H9 (cell line): Measurements from ENCODE around the gene RHOH. TPM values are rescaled to one million over a fixed set of nuclear protein-coding genes. Genes with fewer than 3 reads are reported as not detected.

Experiments used
- DNase-seq: peaks from one replicate; pipeline ENCODE4 v3.0.0-alpha.2; 2017
- H2AFZ ChIP-seq: one replicate; pipeline ENCODE4 v1.6.1; 2013; ENCODE audit warnings: mild to moderate bottlenecking, low read length, control low read depth, moderate library complexity
- H2AK5ac ChIP-seq: 2 replicates; pipeline ENCODE4 v1.6.1; 2013; ENCODE audit warnings: low read length, control low read depth, mixed read lengths; ENCODE audit not compliant: insufficient read length
- H2BK120ac ChIP-seq: one replicate; pipeline ENCODE4 v1.6.1; 2013; ENCODE audit warnings: low read depth, mild to moderate bottlenecking, low read length, control low read depth, inconsistent platforms; ENCODE audit not compliant: poor library complexity, severe bottlenecking
- H2BK12ac ChIP-seq: 2 replicates; pipeline ENCODE4 v1.6.1; 2013; ENCODE audit warnings: low read length, control low read depth, mixed read lengths, low read depth; ENCODE audit not compliant: insufficient read length
- H2BK15ac ChIP-seq: 2 replicates; pipeline ENCODE4 v1.6.1; 2013; ENCODE audit warnings: low read depth, low read length, control low read depth
- H2BK20ac ChIP-seq: one replicate; pipeline ENCODE4 v1.6.1; 2013; ENCODE audit warnings: low read depth, mild to moderate bottlenecking, low read length, control low read depth, inconsistent platforms; ENCODE audit not compliant: poor library complexity, severe bottlenecking
- H2BK5ac ChIP-seq: 2 replicates; pipeline ENCODE4 v1.6.1; 2013; ENCODE audit warnings: low read length, control low read depth, mixed read lengths; ENCODE audit not compliant: insufficient read length
- H3K14ac ChIP-seq: 2 replicates; pipeline ENCODE4 v1.6.1; 2013; ENCODE audit warnings: low read length, control low read depth; ENCODE audit not compliant: insufficient read depth
- H3K18ac ChIP-seq: 2 replicates; pipeline ENCODE4 v1.6.1; 2013; ENCODE audit warnings: low read depth, mild to moderate bottlenecking, mixed read lengths, low read length, control low read depth; ENCODE audit not compliant: insufficient read length
- H3K23ac ChIP-seq: 2 replicates; pipeline ENCODE4 v1.6.1; 2013; ENCODE audit warnings: low read length, control low read depth, mixed read lengths, low read depth; ENCODE audit not compliant: insufficient read length
- H3K23me2 ChIP-seq: 2 replicates; pipeline ENCODE4 v1.6.1; 2013; ENCODE audit warnings: low read depth, mild to moderate bottlenecking, mixed read lengths, low read length, control low read depth; ENCODE audit not compliant: insufficient read length, poor library complexity, severe bottlenecking
- H3K27ac ChIP-seq: 2 replicates; pipeline ENCODE4 v1.5.1; 2013; ENCODE audit warnings: low read length, control low read depth, mixed read lengths, low read depth; ENCODE audit not compliant: insufficient read length
- H3K27me3 ChIP-seq: 2 replicates; pipeline ENCODE4 v1.6.1; 2013; ENCODE audit warnings: low read length, control low read depth, inconsistent platforms; ENCODE audit not compliant: insufficient read depth
- H3K4ac ChIP-seq: 2 replicates; pipeline ENCODE4 v1.6.1; 2013; ENCODE audit warnings: low read depth, mild to moderate bottlenecking, control low read depth, inconsistent platforms, low read length, moderate library complexity
- H3K4me1 ChIP-seq: 2 replicates; pipeline ENCODE4 v1.6.1; 2013; ENCODE audit warnings: low read length, control low read depth, inconsistent platforms; ENCODE audit not compliant: insufficient read depth
- H3K4me2 ChIP-seq: 2 replicates; pipeline ENCODE4 v1.6.1; 2013; ENCODE audit warnings: low read length, control low read depth, mixed read lengths; ENCODE audit not compliant: insufficient read length, insufficient read depth
- H3K56ac ChIP-seq: 2 replicates; pipeline ENCODE4 v1.6.1; 2013; ENCODE audit warnings: low read depth, mild to moderate bottlenecking, mixed read lengths, low read length, control low read depth; ENCODE audit not compliant: insufficient read length
- H3K79me1 ChIP-seq: 2 replicates; pipeline ENCODE4 v1.6.1; 2013; ENCODE audit warnings: low read depth, mild to moderate bottlenecking, moderate library complexity, low read length, control low read depth, inconsistent platforms; ENCODE audit not compliant: insufficient read depth, poor library complexity, severe bottlenecking
- H3K79me2 ChIP-seq: 2 replicates; pipeline ENCODE4 v1.6.1; 2013; ENCODE audit warnings: low read length, control low read depth, inconsistent platforms; ENCODE audit not compliant: insufficient read depth
- H3K9ac ChIP-seq: 2 replicates; pipeline ENCODE4 v1.6.1; 2013; ENCODE audit warnings: low read length, control low read depth, mixed read lengths; ENCODE audit not compliant: insufficient read length; ENCODE audit errors: extremely low read depth
- H3K9me3 ChIP-seq: one replicate; pipeline ENCODE4 v1.6.1; 2013; ENCODE audit warnings: low read depth, low read length, inconsistent platforms; ENCODE audit not compliant: control insufficient read depth
- H3T11ph ChIP-seq: one replicate; pipeline ENCODE4 v1.6.1; 2013; ENCODE audit warnings: mild to moderate bottlenecking, low read length, control low read depth, inconsistent platforms
- H4K20me1 ChIP-seq: one replicate; pipeline ENCODE4 v1.6.1; 2013; ENCODE audit not compliant: control insufficient read depth, insufficient read length, insufficient read depth
- H4K5ac ChIP-seq: 2 replicates; pipeline ENCODE4 v1.6.1; 2013; ENCODE audit warnings: low read depth, mild to moderate bottlenecking, mixed read lengths, low read length, control low read depth; ENCODE audit not compliant: insufficient read length
- H4K8ac ChIP-seq: replicated peaks from 2 replicates; pipeline ENCODE4 v1.6.1; 2013; ENCODE audit warnings: low read length, control low read depth, mixed read lengths, low read depth; ENCODE audit not compliant: insufficient read length
- H4K91ac ChIP-seq: 2 replicates; pipeline ENCODE4 v1.6.1; 2013; ENCODE audit warnings: low read depth, mild to moderate bottlenecking, moderate library complexity, mixed read lengths, low read length, control low read depth; ENCODE audit not compliant: insufficient read length
- H3K27ac Mint-ChIP-seq, 3 experiments: 2 replicates in 2 of 3; 3 replicates in 1 of 3; pipeline ENCODE4 v1.8.0; 2020 to 2021; ENCODE audit warnings: mixed read lengths in 3 of 3, mild to moderate bottlenecking in 1 of 3, moderate library complexity in 1 of 3
- H3K27me3 Mint-ChIP-seq: 2 replicates; pipeline ENCODE4 v1.8.0; 2021; ENCODE audit warnings: low read depth, mild to moderate bottlenecking, moderate library complexity, mixed read lengths
- H3K36me3 Mint-ChIP-seq, 3 experiments: 2 replicates in 2 of 3; 3 replicates in 1 of 3; pipeline ENCODE4 v1.8.0; 2020 to 2021; ENCODE audit warnings: low read depth in 3 of 3, mixed read lengths in 3 of 3; ENCODE audit not compliant: insufficient read depth in 1 of 3
- H3K4me1 Mint-ChIP-seq, 2 experiments: 2 replicates each; pipeline ENCODE4 v1.8.0; 2020; ENCODE audit warnings: mixed read lengths in 2 of 2
- H3K4me3 Mint-ChIP-seq, 2 experiments: 2 replicates in 1 of 2; 3 replicates in 1 of 2; pipeline ENCODE4 v1.8.0; 2020 to 2021; ENCODE audit warnings: mild to moderate bottlenecking in 2 of 2, mixed read lengths in 2 of 2, moderate library complexity in 1 of 2
- H3K9me3 Mint-ChIP-seq, 2 experiments: 2 replicates in 1 of 2; 3 replicates in 1 of 2; pipeline ENCODE4 v1.8.0; 2020; ENCODE audit warnings: mild to moderate bottlenecking in 2 of 2, mixed read lengths in 2 of 2, moderate library complexity in 1 of 2
- CTCF ChIP-seq: fragments of 200-600 bp; sonication (generic); conservative IDR thresholded peaks from 3 replicates; pipeline ENCODE4 v1.8.0; 2021; ENCODE audit warnings: antibody characterized with exemption, mild to moderate bottlenecking
- WGBS: extraction: QIAGEN DNeasy Blood & Tissue Kit; methylation state at CpG from one replicate; pipeline ENCODE4 v1.1.7; 2013; ENCODE audit warnings: missing lambda C conversion rate, low lambda C conversion rate, mixed read lengths; ENCODE audit not compliant: insufficient read length; ENCODE audit errors: extremely low coverage; 5-methylcytosine and 5-hydroxymethylcytosine counted together
- total RNA-seq: library from RNA; stranded (reverse); gene quantifications from 2 replicates; pipeline ENCODE4 v1.2.1, GENCODE V29; 2021

Gene RHOH
- total RNA-seq, 1 experiment from 2014 or later = 7.1 TPM

DNA sequence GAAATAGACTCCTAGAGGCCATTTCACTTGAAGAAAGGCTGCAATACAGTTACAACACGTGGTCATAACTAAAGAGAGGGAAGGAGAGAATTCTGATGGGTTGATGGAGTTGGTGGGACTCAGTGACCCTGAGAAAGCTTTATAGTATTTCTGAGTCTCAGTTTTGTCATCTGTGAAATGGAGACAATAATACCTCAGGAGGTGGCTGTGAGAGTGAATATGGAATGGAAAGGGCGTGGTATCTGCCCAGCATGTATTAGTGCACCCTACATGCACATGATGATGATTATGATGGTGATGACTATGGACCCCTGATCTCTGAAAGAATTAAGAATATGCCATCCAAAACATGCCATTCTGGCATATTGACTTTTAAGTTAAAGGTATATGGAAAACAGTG, 66.0 kb downstream of the RHOH start:
- H2BK20ac ChIP-seq = no peak overlapping the region
- no peak overlapping the region for H3T11ph ChIP-seq
- H3K18ac ChIP-seq = no peak overlapping the region
- peaks cover 35 to 43% of the 10 kb centered on the region in 2 experiments for H3K4me1 Mint-ChIP-seq
- H3K4me2 ChIP-seq = no peak overlapping the region
- no peak for TF ChIP-seq CTCF
- no peak overlapping the region for H4K91ac ChIP-seq
- H3K27ac ChIP-seq = no peak overlapping the region
- no peak overlapping the region for H2AK5ac ChIP-seq
- no peaks in the 10 kb centered on the region for H3K79me2 ChIP-seq
- no peak overlapping the region for H2AFZ ChIP-seq
- H2BK5ac ChIP-seq = no peak overlapping the region
- H2BK12ac ChIP-seq = no peak overlapping the region
- no peak for DNase-seq
- no peak overlapping the region for H3K4ac ChIP-seq
- no peaks in the 10 kb centered on the region for H3K9me3 ChIP-seq
- H2BK120ac ChIP-seq = no peak overlapping the region
- H3K27me3 Mint-ChIP-seq = peaks cover 4% of the 10 kb centered on the region; the same call in 1 of the 2 replicates
- no peak overlapping the region for H3K23ac ChIP-seq
- no peaks in the 10 kb centered on the region for H3K23me2 ChIP-seq
- no CpG with 5 or more reads among the region's 2 CpGs for WGBS
- no peaks in the 10 kb centered on the region for H3K27me3 ChIP-seq
- H3K14ac ChIP-seq = no peak overlapping the region
- H3K4me3 Mint-ChIP-seq = no peak overlapping the region
- H2BK15ac ChIP-seq = no peak overlapping the region
- no peaks in the 10 kb centered on the region for H4K20me1 ChIP-seq
- peaks cover 3% of the 10 kb centered on the region in 2 experiments; a peak in 2 of 5 replicates for H3K9me3 Mint-ChIP-seq
- H4K5ac ChIP-seq = no peak overlapping the region
- no peaks in the 10 kb centered on the region; the same call in 1 of the 2 replicates for H3K4me1 ChIP-seq
- no peak overlapping the region for H4K8ac ChIP-seq
- peaks cover 0 to 2% (median 0%) of the 10 kb centered on the region in 3 experiments; a peak in 3 of 7 replicates for H3K36me3 Mint-ChIP-seq
- no peak overlapping the region for H3K56ac ChIP-seq
- H3K27ac Mint-ChIP-seq = no peak overlapping the region
- H3K9ac ChIP-seq = no peak overlapping the region
- H3K79me1 ChIP-seq = no peaks in the 10 kb centered on the region
